SU-DHL-6 (cell line): Measurements from ENCODE around the gene LTBP2.

Experiments used
- H2AFZ ChIP-seq: fragments of 200-600 bp; sonication (generic); 2 replicates; pipeline ENCODE4 v1.6.1; 2014; ENCODE audit warnings: low read depth, mild to moderate bottlenecking, moderate library complexity, mixed read lengths, antibody characterized with exemption, low read length; ENCODE audit not compliant: severe bottlenecking
- H3F3A ChIP-seq: fragments of 200-600 bp; shearing (Covaris generic); 2 replicates; pipeline ENCODE4 v1.6.0; 2016; ENCODE audit warnings: antibody characterized with exemption, mild to moderate bottlenecking; ENCODE audit not compliant: insufficient read depth
- H3K27ac ChIP-seq: fragments of 200-600 bp; sonication (generic); 2 replicates; pipeline ENCODE4 v1.5.1; 2016; ENCODE audit warnings: low read depth, mild to moderate bottlenecking, low read length, moderate library complexity, mixed read lengths
- H3K27me3 ChIP-seq: fragments of 200-600 bp; sonication (generic), shearing (Covaris generic); 2 replicates; pipeline ENCODE4 v1.6.0; 2014; ENCODE audit warnings: mild to moderate bottlenecking, low read length
- H3K36me3 ChIP-seq: fragments of 200-600 bp; sonication (generic); 2 replicates; pipeline ENCODE4 v1.6.1; 2014; ENCODE audit warnings: mild to moderate bottlenecking, low read length, mixed read lengths
- H3K4me2 ChIP-seq: fragments of 300-600, 200-600 bp; shearing (Covaris generic), sonication (generic); 2 replicates; pipeline ENCODE4 v1.6.0; 2014; ENCODE audit warnings: low read length, low read depth, mild to moderate bottlenecking; ENCODE audit not compliant: poor library complexity, severe bottlenecking
- H3K4me3 ChIP-seq: fragments of 200-600 bp; sonication (generic); 2 replicates; pipeline ENCODE4 v1.5.1; 2014; ENCODE audit warnings: antibody characterized with exemption, low read length, mild to moderate bottlenecking, mixed read lengths; ENCODE audit not compliant: insufficient read depth, poor library complexity, severe bottlenecking
- H3K79me2 ChIP-seq: fragments of 200-600 bp; sonication (generic); 2 replicates; pipeline ENCODE4 v1.6.1; 2014; ENCODE audit warnings: mild to moderate bottlenecking, low read length, moderate library complexity; ENCODE audit not compliant: insufficient read depth
- H3K9ac ChIP-seq: fragments of 200-600 bp; sonication (generic); 2 replicates; pipeline ENCODE4 v1.7.0; 2014; ENCODE audit warnings: mild to moderate bottlenecking, low read length
- H3K9me2 ChIP-seq: fragments of 200-600 bp; sonication (generic); replicated peaks from 2 replicates; pipeline ENCODE4 v1.6.1; 2014; ENCODE audit warnings: low read length; ENCODE audit not compliant: insufficient read depth
- H3K9me3 ChIP-seq: fragments of 200-600 bp; sonication (generic); 2 replicates; pipeline ENCODE4 v1.6.1; 2014; ENCODE audit warnings: low read length, mixed read lengths; ENCODE audit not compliant: insufficient read depth
- H4K20me1 ChIP-seq: fragments of 200-600 bp; sonication (generic); 2 replicates; pipeline ENCODE4 v1.6.1; 2014; ENCODE audit warnings: low read depth, mild to moderate bottlenecking, antibody characterized with exemption, low read length, moderate library complexity, mixed read lengths
- CTCF ChIP-seq: fragments of 200-600 bp; sonication (generic); IDR thresholded peaks from one replicate; pipeline ENCODE4 v1.5.1; 2017; ENCODE audit warnings: antibody characterized with exemption, mild to moderate bottlenecking, low read length, moderate library complexity; ENCODE audit not compliant: insufficient read depth, poor library complexity, severe bottlenecking
- EZH2phosphoT487 ChIP-seq: fragments of 200-600 bp; sonication (generic), shearing (Covaris generic); conservative IDR thresholded peaks from 2 replicates; pipeline ENCODE4 v1.6.1; 2018; ENCODE audit warnings: mild to moderate bottlenecking, antibody characterized with exemption, low read length, moderate library complexity, mixed read lengths

LTBP2 gene

GRCh38 chr14:74649673-74650072, 37.6 kb upstream of the LTBP2 start:
- Histone ChIP-seq H3K9ac (no peak overlapping the region), H3K4me3 (no peak overlapping the region), H3K9me3 (no peaks in the 10 kb centered on the region), H3K27me3 (no peaks in the 10 kb centered on the region), H3K27ac (no peak overlapping the region), H3F3A (no peaks in the 10 kb centered on the region), H3K4me2 (no peak overlapping the region), H4K20me1 (no peaks in the 10 kb centered on the region), H3K79me2 (no peaks in the 10 kb centered on the region), H3K9me2 (no peaks in the 10 kb centered on the region), H3K36me3 (no peaks in the 10 kb centered on the region), H2AFZ (no peak overlapping the region)
- no peak for TF ChIP-seq EZH2phosphoT487
- no peak for TF ChIP-seq CTCF

- no peaks in the 10 kb centered on the region for H3K36me3 ChIP-seq
- no peaks in the 10 kb centered on the region for H3K9me3 ChIP-seq
- H3F3A ChIP-seq = no peaks in the 10 kb centered on the region
- H3K4me3 ChIP-seq = no peak overlapping the region
- H3K27me3 ChIP-seq = no peaks in the 10 kb centered on the region
- H2AFZ ChIP-seq = no peak overlapping the region
- H4K20me1 ChIP-seq = no peaks in the 10 kb centered on the region
- H3K9ac ChIP-seq = no peak overlapping the region
- H3K4me2 ChIP-seq = no peak overlapping the region
- no peaks in the 10 kb centered on the region for H3K79me2 ChIP-seq
- no peaks in the 10 kb centered on the region for H3K9me2 ChIP-seq
- TF ChIP-seq CTCF (no peak), EZH2phosphoT487 (no peak)
- no peak overlapping the region for H3K27ac ChIP-seq
These were observed 37.1 kb upstream of the LTBP2 start for GRCh38 chr14:74649167-74649566.

- Histone ChIP-seq H3K27ac (no peak overlapping the region), H3K4me3 (no peak overlapping the region), H3K27me3 (no peaks in the 10 kb centered on the region), H3K9me3 (no peaks in the 10 kb centered on the region), H3K36me3 (no peaks in the 10 kb centered on the region), H2AFZ (no peak overlapping the region), H3F3A (no peaks in the 10 kb centered on the region), H3K9ac (no peak overlapping the region), H4K20me1 (no peaks in the 10 kb centered on the region), H3K9me2 (no peaks in the 10 kb centered on the region), H3K4me2 (no peak overlapping the region), H3K79me2 (no peaks in the 10 kb centered on the region)
- no peak for TF ChIP-seq CTCF
- TF ChIP-seq EZH2phosphoT487 = no peak
These were observed 36.6 kb upstream of the LTBP2 start for GRCh38 chr14:74648601-74649000.
